ENCODE data around the gene CDHR4.
"Not testable (repeated sequence)": the region's sequence is repeated elsewhere in the genome, so short reads cannot be mapped to it uniquely, and the experiment has no call there.

DNA sequence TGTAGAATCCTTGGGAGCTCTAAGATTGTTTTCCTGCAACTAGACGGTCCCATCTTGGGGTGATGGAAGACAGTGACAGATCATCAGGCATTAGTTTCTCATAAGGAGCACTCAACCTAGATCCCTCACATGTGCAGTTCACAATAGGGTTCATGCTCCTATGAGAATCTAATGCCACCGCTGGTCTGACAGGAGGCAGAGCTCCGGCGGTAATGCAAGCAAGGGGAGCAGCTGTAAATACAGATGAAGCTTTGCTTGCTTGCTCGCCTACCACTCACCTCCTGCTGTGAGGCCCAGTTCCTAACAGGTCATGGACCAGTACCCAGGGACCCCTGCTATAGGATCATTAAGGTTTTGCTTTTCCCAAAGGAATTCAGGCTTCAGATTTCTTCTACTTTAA, 50.8 kb downstream of the CDHR4 start:
- TF ChIP-seq, protein P1, sequence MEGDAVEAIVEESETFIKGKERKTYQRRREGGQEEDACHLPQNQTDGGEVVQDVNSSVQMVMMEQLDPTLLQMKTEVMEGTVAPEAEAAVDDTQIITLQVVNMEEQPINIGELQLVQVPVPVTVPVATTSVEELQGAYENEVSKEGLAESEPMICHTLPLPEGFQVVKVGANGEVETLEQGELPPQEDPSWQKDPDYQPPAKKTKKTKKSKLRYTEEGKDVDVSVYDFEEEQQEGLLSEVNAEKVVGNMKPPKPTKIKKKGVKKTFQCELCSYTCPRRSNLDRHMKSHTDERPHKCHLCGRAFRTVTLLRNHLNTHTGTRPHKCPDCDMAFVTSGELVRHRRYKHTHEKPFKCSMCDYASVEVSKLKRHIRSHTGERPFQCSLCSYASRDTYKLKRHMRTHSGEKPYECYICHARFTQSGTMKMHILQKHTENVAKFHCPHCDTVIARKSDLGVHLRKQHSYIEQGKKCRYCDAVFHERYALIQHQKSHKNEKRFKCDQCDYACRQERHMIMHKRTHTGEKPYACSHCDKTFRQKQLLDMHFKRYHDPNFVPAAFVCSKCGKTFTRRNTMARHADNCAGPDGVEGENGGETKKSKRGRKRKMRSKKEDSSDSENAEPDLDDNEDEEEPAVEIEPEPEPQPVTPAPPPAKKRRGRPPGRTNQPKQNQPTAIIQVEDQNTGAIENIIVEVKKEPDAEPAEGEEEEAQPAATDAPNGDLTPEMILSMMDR (IDR thresholded peaks at IDR 0.05) = not testable (repeated sequence)
- not testable (repeated sequence) for TF ChIP-seq EZH2 (IDR thresholded peaks at IDR 0.05; ENCODE audit: borderline replicate concordance, insufficient read depth, low read depth, low read length, poor library complexity, severe bottlenecking)

Measured in B cell (primary cell).